ENCODE results near the gene C17orf100. TPM values are rescaled to one million over a fixed set of nuclear protein-coding genes. Genes with fewer than 3 reads are reported as not detected.
"Not testable (repeated sequence)": the region's sequence is repeated elsewhere in the genome, so short reads cannot be mapped to it uniquely, and the experiment has no call there.

C17orf100 gene
- polyA plus RNA-seq, 1 donor (not counting 4 experiments of a cell fraction or from before 2014, with no cell fraction given): 0.49 TPM

DNA sequence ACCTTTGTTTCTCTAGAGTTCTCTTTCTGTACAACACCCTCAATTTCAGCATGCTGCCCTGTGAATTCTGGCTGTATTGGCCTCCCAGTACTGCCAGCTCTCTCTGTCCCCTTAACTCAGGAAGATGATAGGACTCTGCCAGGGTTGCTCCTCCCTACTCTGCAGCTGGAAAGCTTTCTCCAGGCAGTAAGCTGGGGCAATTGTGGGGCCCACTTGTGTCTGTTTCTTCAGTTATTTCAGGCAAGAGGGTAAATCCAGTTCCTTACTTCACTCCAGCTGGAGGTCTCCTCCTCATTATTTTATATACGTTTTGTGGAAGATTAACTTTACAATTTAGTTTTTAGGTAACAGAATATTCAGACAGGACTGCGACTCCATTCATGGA lies 9.9 kb downstream of the C17orf100 start:
- Histone ChIP-seq H3K9ac (ENCODE audit: control insufficient read depth, extremely low read depth, insufficient read depth, low read length) (no peak overlapping the region), H3K9me3 (ENCODE audit: control insufficient read depth, low read depth, low read length) (no peaks in the 10 kb centered on the region), H3K9me1 (ENCODE audit: control insufficient read depth, extremely low read depth, insufficient read depth, low read length) (no peaks in the 10 kb centered on the region), H3K79me2 (ENCODE audit: control insufficient read depth, insufficient read depth, low read length) (no peaks in the 10 kb centered on the region), H2AFZ (ENCODE audit: control insufficient read depth, low read length) (no peak overlapping the region), H3K36me3 (ENCODE audit: control insufficient read depth in 2 of 2, extremely low read depth in 1 of 2, insufficient read depth in 2 of 2, low read length in 2 of 2) (no peaks in the 10 kb centered on the region), H3K4me2 (ENCODE audit: control insufficient read depth, extremely low read depth, insufficient read depth, low read depth, low read length) (no peak overlapping the region), H4K20me1 (ENCODE audit: control insufficient read depth, extremely low read depth, insufficient read depth, low read length) (no peaks in the 10 kb centered on the region), H3K27me3 (ENCODE audit: control insufficient read depth, extremely low read depth, insufficient read depth, low read length) (no peaks in the 10 kb centered on the region), H3K4me3 (ENCODE audit: control insufficient read depth in 2 of 3, extremely low read depth in 1 of 3, insufficient read depth in 2 of 3, low read depth in 1 of 3, low read length in 3 of 3) (no peak overlapping the region), H3K4me1 (ENCODE audit: control insufficient read depth, extremely low read depth, insufficient read depth, low read length) (peaks cover 11% of the 10 kb centered on the region), H3K27ac (ENCODE audit: control insufficient read depth, insufficient read depth, low read length) (no peak overlapping the region)
- DNase-seq (ENCODE audit: low read depth, low spot score) (no peak), FAIRE-seq (no peak)
- TF ChIP-seq, protein P1, sequence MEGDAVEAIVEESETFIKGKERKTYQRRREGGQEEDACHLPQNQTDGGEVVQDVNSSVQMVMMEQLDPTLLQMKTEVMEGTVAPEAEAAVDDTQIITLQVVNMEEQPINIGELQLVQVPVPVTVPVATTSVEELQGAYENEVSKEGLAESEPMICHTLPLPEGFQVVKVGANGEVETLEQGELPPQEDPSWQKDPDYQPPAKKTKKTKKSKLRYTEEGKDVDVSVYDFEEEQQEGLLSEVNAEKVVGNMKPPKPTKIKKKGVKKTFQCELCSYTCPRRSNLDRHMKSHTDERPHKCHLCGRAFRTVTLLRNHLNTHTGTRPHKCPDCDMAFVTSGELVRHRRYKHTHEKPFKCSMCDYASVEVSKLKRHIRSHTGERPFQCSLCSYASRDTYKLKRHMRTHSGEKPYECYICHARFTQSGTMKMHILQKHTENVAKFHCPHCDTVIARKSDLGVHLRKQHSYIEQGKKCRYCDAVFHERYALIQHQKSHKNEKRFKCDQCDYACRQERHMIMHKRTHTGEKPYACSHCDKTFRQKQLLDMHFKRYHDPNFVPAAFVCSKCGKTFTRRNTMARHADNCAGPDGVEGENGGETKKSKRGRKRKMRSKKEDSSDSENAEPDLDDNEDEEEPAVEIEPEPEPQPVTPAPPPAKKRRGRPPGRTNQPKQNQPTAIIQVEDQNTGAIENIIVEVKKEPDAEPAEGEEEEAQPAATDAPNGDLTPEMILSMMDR (optimal IDR thresholded peaks at IDR 0.05 in 1 of 3, IDR thresholded peaks at IDR 0.05 in 1 of 3, conservative IDR thresholded peaks at IDR 0.05 in 1 of 3; ENCODE audit: extremely low read depth in 1 of 3, insufficient read depth in 2 of 3, low read length in 3 of 3): no peak
- no peak for TF ChIP-seq EZH2 (IDR thresholded peaks at IDR 0.05; ENCODE audit: low read length)
- dilution Hi-C loops (cut with MboI; ENCODE audit: extremely low pct_ligation_motif_present, low sequenced_read_pairs): no loop called here

DNA sequence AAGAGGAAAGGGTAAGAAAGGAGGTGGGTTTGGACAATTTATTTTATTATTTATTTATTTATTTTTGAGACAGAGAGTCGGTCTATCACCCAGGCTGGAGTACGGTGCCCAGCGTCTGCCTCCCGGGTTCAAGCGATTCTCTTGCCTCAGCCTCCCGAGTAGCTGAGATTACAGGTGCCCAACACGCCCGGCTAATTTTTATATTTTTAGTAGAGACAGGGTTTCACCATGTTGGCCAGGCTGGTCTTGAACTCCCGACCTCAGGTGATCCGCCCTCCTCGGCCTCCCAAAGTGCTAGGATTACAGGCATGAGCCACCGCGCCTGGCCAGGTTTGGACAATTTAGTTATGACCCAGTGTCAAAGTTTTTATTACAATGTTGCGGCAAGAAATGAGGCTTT lies 11.6 kb downstream of the C17orf100 start:
- DNase-seq (ENCODE audit: low read depth, low spot score); H2AFZ ChIP-seq (ENCODE audit: control insufficient read depth, low read length); H3K27ac ChIP-seq (ENCODE audit: control insufficient read depth, insufficient read depth, low read length); dilution Hi-C loops (cut with MboI; ENCODE audit: extremely low pct_ligation_motif_present, low sequenced_read_pairs); H3K9me3 ChIP-seq (ENCODE audit: control insufficient read depth, low read depth, low read length); H4K20me1 ChIP-seq (ENCODE audit: control insufficient read depth, extremely low read depth, insufficient read depth, low read length); H3K9ac ChIP-seq (ENCODE audit: control insufficient read depth, extremely low read depth, insufficient read depth, low read length); H3K4me3 ChIP-seq (ENCODE audit: control insufficient read depth in 2 of 3, extremely low read depth in 1 of 3, insufficient read depth in 2 of 3, low read depth in 1 of 3, low read length in 3 of 3); H3K79me2 ChIP-seq (ENCODE audit: control insufficient read depth, insufficient read depth, low read length); H3K4me2 ChIP-seq (ENCODE audit: control insufficient read depth, extremely low read depth, insufficient read depth, low read depth, low read length); FAIRE-seq; H3K9me1 ChIP-seq (ENCODE audit: control insufficient read depth, extremely low read depth, insufficient read depth, low read length); H3K36me3 ChIP-seq (ENCODE audit: control insufficient read depth in 2 of 2, extremely low read depth in 1 of 2, insufficient read depth in 2 of 2, low read length in 2 of 2); H3K27me3 ChIP-seq (ENCODE audit: control insufficient read depth, extremely low read depth, insufficient read depth, low read length): not testable (repeated sequence)
- peaks cover 12% of the 10 kb centered on the region for H3K4me1 ChIP-seq (ENCODE audit: control insufficient read depth, extremely low read depth, insufficient read depth, low read length)

DNA sequence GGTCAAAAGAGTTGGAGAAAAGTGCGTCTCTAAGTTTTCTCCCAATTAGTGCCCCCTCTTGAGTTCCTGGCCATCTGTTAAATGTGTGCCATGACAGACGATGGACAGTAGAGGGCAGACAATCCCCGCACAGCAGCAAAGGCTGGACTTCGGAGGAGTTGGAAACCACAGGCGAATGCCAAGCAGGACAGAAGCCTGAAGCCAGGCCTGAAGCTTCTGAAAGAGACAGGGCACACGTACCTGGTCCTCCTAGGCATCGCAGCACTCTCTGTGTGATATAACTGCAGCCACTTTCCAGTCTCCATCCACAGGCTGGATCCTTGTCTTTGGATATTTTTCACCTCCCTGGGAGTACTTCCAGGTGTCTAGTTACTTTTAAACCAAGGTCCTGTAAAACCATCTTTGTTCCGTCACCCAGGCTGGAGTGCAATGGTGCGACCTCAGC lies 14.5 kb downstream of the C17orf100 start:
- FAIRE-seq (no peak), DNase-seq (ENCODE audit: low read depth, low spot score) (no peak)
- no peaks in the 10 kb centered on the region for H4K20me1 ChIP-seq (ENCODE audit: control insufficient read depth, extremely low read depth, insufficient read depth, low read length)
- dilution Hi-C loops (cut with MboI; ENCODE audit: extremely low pct_ligation_motif_present, low sequenced_read_pairs): no loop called here
- peak overlapping the region; percentile 42 for H3K9ac ChIP-seq (ENCODE audit: control insufficient read depth, extremely low read depth, insufficient read depth, low read length)
- peak overlapping the region; percentile 52 for H2AFZ ChIP-seq (ENCODE audit: control insufficient read depth, low read length)
- H3K9me3 ChIP-seq (ENCODE audit: control insufficient read depth, low read depth, low read length): no peaks in the 10 kb centered on the region
- H3K9me1 ChIP-seq (ENCODE audit: control insufficient read depth, extremely low read depth, insufficient read depth, low read length): no peaks in the 10 kb centered on the region
- no peaks in the 10 kb centered on the region for H3K27me3 ChIP-seq (ENCODE audit: control insufficient read depth, extremely low read depth, insufficient read depth, low read length)
- peak overlapping the region; percentile 63 for H3K4me2 ChIP-seq (ENCODE audit: control insufficient read depth, extremely low read depth, insufficient read depth, low read depth, low read length)
- H3K79me2 ChIP-seq (ENCODE audit: control insufficient read depth, insufficient read depth, low read length): no peaks in the 10 kb centered on the region
- no peak for TF ChIP-seq EZH2 (IDR thresholded peaks at IDR 0.05; ENCODE audit: low read length)
- TF ChIP-seq, protein P1 (optimal IDR thresholded peaks at IDR 0.05 in 1 of 3, IDR thresholded peaks at IDR 0.05 in 1 of 3, conservative IDR thresholded peaks at IDR 0.05 in 1 of 3; ENCODE audit: extremely low read depth in 1 of 3, insufficient read depth in 2 of 3, low read length in 3 of 3): peak; percentile 89 to 97 (median 96)
- H3K36me3 ChIP-seq (ENCODE audit: control insufficient read depth in 2 of 2, extremely low read depth in 1 of 2, insufficient read depth in 2 of 2, low read length in 2 of 2): no peaks in the 10 kb centered on the region
- peak overlapping the region; percentile 74 for H3K27ac ChIP-seq (ENCODE audit: control insufficient read depth, insufficient read depth, low read length)
- H3K4me1 ChIP-seq (ENCODE audit: control insufficient read depth, extremely low read depth, insufficient read depth, low read length): peaks cover 35% of the 10 kb centered on the region
- H3K4me3 ChIP-seq (ENCODE audit: control insufficient read depth in 2 of 3, extremely low read depth in 1 of 3, insufficient read depth in 2 of 3, low read depth in 1 of 3, low read length in 3 of 3): no peak overlapping the region

Measured in keratinocyte (primary cell).